Uterus (tissue), 2 donors: ENCODE data around the gene TNFRSF18.

Source experiments
- POLR2A ChIP-seq, 2 donors: fragments of 450-650 bp; IDR thresholded peaks; one replicate each; pipeline ENCODE4 v1.6.1; 2016; ENCODE audit warnings: antibody characterized with exemption in 2 of 2, mild to moderate bottlenecking in 1 of 2, moderate library complexity in 1 of 2
- TF ChIP-seq, protein P1 (sequence below), 4 experiments: fragments of 200-600 bp in 2 of 4; fragments of 450-650 bp in 2 of 4; sonication (generic) in 2 of 4; IDR thresholded peaks; one replicate each; pipeline ENCODE4 v1.5.1; 2016 to 2019; ENCODE audit warnings: antibody characterized with exemption in 4 of 4, mild to moderate bottlenecking in 2 of 4, moderate library complexity in 1 of 4

DNA sequence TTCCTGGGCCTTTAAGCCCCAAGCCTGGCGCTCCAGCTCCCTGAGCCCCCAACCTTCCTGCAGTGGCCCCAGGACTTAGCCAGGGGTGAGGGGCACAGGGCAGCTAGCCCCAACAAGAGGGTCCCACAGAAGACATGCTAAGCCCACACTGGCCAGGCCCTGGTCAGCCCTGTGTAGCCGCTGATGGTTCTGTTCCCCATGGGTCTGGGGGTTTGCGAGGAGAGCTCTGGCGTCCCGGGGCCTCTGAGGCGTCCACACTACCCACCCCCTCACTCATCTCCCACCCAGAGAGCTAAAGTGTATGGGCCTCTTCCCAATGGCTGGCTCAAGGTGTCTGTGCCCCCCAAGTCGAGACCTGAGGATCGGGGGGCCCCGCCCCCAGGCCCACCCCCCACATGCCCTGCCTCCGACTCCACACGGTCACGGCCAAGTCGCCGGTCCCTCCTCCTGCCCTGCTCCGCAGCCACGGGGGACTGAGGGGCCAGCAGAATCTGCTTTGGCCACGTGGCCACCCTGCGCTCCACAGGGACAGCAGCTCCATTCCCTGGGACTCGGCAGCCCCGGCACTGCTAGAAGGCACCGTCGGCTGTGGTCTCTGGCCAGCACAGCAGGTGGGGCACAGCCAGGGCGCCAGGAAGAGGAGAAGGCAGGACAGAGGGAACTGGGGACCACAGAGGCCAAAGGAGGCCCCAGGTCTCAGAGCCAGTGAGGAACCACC, 7.8 kb downstream of the TNFRSF18 start:
- TF ChIP-seq POLR2A (IDR thresholded peaks at IDR 0.05), result no peak
- TF ChIP-seq, protein P1, sequence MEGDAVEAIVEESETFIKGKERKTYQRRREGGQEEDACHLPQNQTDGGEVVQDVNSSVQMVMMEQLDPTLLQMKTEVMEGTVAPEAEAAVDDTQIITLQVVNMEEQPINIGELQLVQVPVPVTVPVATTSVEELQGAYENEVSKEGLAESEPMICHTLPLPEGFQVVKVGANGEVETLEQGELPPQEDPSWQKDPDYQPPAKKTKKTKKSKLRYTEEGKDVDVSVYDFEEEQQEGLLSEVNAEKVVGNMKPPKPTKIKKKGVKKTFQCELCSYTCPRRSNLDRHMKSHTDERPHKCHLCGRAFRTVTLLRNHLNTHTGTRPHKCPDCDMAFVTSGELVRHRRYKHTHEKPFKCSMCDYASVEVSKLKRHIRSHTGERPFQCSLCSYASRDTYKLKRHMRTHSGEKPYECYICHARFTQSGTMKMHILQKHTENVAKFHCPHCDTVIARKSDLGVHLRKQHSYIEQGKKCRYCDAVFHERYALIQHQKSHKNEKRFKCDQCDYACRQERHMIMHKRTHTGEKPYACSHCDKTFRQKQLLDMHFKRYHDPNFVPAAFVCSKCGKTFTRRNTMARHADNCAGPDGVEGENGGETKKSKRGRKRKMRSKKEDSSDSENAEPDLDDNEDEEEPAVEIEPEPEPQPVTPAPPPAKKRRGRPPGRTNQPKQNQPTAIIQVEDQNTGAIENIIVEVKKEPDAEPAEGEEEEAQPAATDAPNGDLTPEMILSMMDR (IDR thresholded peaks at IDR 0.05), result no peak
